Measurements from ENCODE around the gene MARK3. TPM values are rescaled to one million over a fixed set of nuclear protein-coding genes. Genes with fewer than 3 reads are reported as not detected.

Gene MARK3
- total RNA-seq, 2 experiments from 2014 or later = 76.0 to 84.2 TPM

DNA sequence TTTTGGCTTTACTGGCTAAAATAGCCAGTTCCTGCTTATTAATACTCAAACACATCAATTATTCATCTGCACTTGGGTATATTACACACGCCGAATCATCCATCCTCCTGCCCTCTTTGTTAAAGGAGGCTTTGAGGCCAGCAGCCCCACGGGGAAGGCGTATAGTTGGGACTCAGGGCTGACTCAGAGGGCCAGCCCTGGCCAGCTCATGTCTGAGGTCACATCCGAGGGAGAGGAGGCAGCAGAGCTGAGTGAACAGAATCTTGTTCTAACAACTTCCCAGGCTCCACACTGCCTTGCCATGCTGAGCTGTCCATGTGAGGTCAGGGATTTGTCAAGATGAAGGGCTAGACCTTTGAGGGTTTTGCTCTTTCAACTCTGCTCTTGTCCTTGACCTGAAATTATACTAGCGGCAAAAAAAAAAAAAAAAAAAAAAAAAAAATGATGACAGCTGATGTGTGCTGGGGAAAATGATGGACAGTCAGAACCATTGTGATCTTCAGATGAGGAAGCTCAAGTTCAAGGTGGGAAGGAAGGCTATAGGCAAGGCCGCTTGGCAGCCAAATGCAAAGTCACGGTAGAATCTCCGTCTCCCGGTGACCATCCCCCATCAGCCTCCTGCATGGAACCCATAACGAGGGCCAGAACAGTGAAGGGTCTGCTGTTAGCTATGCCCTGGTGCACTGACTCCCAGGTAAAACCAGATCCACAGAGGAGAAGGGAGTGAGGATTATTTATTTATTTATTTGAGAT, 12.5 kb upstream of the MARK3 start:
- Mint-ChIP-seq H3K36me3 (ENCODE audit: low read depth) (no peaks in the 10 kb centered on the region), H3K4me1 (peaks cover 5% of the 10 kb centered on the region), H3K9me3 (no peaks in the 10 kb centered on the region), H3K4me3 (no peak overlapping the region), H3K27ac (no peak overlapping the region), H3K27me3 (peaks cover 5% of the 10 kb centered on the region)
- DNase-seq = no peak
- POLR2A ChIA-PET = no interaction called here
- CTCF ChIA-PET = no interaction called here

- H3K36me3 Mint-ChIP-seq (ENCODE audit: low read depth) = no peaks in the 10 kb centered on the region
- H3K4me1 Mint-ChIP-seq = peaks cover 5% of the 10 kb centered on the region
- ChIA-PET CTCF (interaction anchor here (0.8 to 1.2 kb wide), 2 partner anchors 11 to 19 kb away, joined by 3 read pairs; no protein-coding TSS in a partner anchor), POLR2A (no interaction called here)
- no peak overlapping the region for H3K27ac Mint-ChIP-seq
- DNase-seq = no peak
- H3K4me3 Mint-ChIP-seq = no peak overlapping the region
- peaks cover 5% of the 10 kb centered on the region for H3K27me3 Mint-ChIP-seq
- H3K9me3 Mint-ChIP-seq = no peaks in the 10 kb centered on the region
Observed at GRCh38 chr14:103374121-103374520, 11.1 kb upstream of the MARK3 start.

GRCh38 chr14:103377522-103378037, 7.6 kb upstream of the MARK3 start:
- no peak for DNase-seq
- Mint-ChIP-seq H3K27me3 (peaks cover 11% of the 10 kb centered on the region), H3K9me3 (no peaks in the 10 kb centered on the region), H3K27ac (no peak overlapping the region), H3K4me3 (no peak overlapping the region), H3K36me3 (ENCODE audit: low read depth) (no peaks in the 10 kb centered on the region), H3K4me1 (peaks cover 10% of the 10 kb centered on the region)
- CTCF ChIA-PET = interaction anchor here (0.6 to 8.0 kb wide), 4 partner anchors 9 to 303 kb away, joined by 3 to 39 read pairs (median 4); no protein-coding TSS in a partner anchor
- POLR2A ChIA-PET = interaction anchor here (1.0 to 1.3 kb wide), 2 partner anchors 8 to 44 kb away, joined by 3 to 4 read pairs; partner anchors contain the start of genes EIF5 and MARK3

DNA sequence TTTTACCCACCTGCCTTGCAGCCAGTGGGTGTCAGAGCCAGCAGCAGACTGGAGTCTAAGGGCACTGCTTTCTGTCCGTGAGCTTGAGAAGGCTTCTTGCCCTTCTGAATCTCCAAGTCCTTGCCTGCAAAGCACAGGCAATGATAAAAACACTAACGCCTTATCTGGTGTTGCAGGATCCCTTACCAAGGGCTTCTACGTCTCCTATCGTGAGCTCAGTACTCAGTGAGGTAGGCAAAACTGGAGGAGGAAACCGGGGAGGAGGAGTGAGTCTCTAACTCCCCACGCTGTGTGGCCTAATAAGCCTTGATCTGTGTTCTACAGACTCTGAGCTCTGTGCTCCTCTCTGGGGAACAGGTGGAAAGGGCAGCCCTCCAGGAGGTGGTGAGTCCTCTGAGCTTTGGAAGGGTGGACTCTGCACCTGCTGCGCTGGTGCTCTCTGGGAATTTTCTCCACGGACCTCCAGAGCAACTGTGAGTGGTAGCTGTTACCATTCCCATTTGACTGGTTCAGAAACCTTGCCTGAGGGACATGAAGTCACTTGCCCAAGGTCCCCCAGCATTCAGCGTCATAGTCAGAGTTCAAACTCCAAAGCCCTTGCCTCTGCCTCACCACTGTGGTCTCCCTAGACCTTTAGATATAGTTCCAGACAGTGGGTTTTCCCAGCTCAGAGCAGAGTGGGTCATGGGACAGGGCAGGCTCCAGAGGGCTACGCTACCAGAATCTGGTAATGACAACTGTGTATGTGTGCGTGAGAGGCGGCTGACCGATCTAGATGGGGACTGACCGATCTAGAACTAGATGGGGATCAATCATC, 7.0 kb upstream of the MARK3 start:
- CTCF ChIA-PET = interaction anchor here (1.0 to 8.0 kb wide), 3 partner anchors 8 to 303 kb away, joined by 3 to 39 read pairs (median 4); no protein-coding TSS in a partner anchor

GRCh38 chr14:103380719-103381377, 4.4 kb upstream of the MARK3 start:
- DNase-seq = no peak
- H3K4me1 Mint-ChIP-seq = peaks cover 18% of the 10 kb centered on the region
- H3K9me3 Mint-ChIP-seq = no peaks in the 10 kb centered on the region
- peaks cover 11% of the 10 kb centered on the region for H3K27me3 Mint-ChIP-seq
- H3K27ac Mint-ChIP-seq = no peak overlapping the region
- H3K36me3 Mint-ChIP-seq (ENCODE audit: low read depth) = peaks cover under 1% of the 10 kb centered on the region
- H3K4me3 Mint-ChIP-seq = no peak overlapping the region
- CTCF ChIA-PET = interaction anchor here (2.0 to 8.0 kb wide), 2 partner anchors 10 to 13 kb away, joined by 11 to 39 read pairs; no protein-coding TSS in a partner anchor
- POLR2A ChIA-PET = no interaction called here

More for the DNA sequence above, 7.0 kb upstream of the MARK3 start:
- no peak overlapping the region for H3K4me3 Mint-ChIP-seq
- H3K27ac Mint-ChIP-seq = no peak overlapping the region
- POLR2A ChIA-PET = interaction anchor here (1.0 kb wide), 1 partner anchor 44 kb away, joined by 4 read pairs; the partner anchor contains the start of gene EIF5
- peaks cover 12% of the 10 kb centered on the region for H3K4me1 Mint-ChIP-seq
- DNase-seq = no peak
- H3K9me3 Mint-ChIP-seq = no peaks in the 10 kb centered on the region
- no peaks in the 10 kb centered on the region for H3K36me3 Mint-ChIP-seq (ENCODE audit: low read depth)
- peaks cover 12% of the 10 kb centered on the region for H3K27me3 Mint-ChIP-seq

GRCh38 chr14:103382376-103382775, 2.8 kb upstream of the MARK3 start:
- no peak overlapping the region for H3K27ac Mint-ChIP-seq
- no peak overlapping the region for H3K4me3 Mint-ChIP-seq
- peaks cover 7% of the 10 kb centered on the region for H3K36me3 Mint-ChIP-seq (ENCODE audit: low read depth)
- peaks cover 11% of the 10 kb centered on the region for H3K27me3 Mint-ChIP-seq
- H3K4me1 Mint-ChIP-seq = peaks cover 21% of the 10 kb centered on the region
- H3K9me3 Mint-ChIP-seq = no peaks in the 10 kb centered on the region
- no peak for DNase-seq
- POLR2A ChIA-PET = interaction anchor here (3.9 kb wide), 1 partner anchor 46 kb away, joined by 54 read pairs; the partner anchor contains the start of gene EIF5
- CTCF ChIA-PET = interaction anchor here (0.5 to 8.0 kb wide), 3 partner anchors 8 to 305 kb away, joined by 4 to 39 read pairs (median 11); no protein-coding TSS in a partner anchor

DNA sequence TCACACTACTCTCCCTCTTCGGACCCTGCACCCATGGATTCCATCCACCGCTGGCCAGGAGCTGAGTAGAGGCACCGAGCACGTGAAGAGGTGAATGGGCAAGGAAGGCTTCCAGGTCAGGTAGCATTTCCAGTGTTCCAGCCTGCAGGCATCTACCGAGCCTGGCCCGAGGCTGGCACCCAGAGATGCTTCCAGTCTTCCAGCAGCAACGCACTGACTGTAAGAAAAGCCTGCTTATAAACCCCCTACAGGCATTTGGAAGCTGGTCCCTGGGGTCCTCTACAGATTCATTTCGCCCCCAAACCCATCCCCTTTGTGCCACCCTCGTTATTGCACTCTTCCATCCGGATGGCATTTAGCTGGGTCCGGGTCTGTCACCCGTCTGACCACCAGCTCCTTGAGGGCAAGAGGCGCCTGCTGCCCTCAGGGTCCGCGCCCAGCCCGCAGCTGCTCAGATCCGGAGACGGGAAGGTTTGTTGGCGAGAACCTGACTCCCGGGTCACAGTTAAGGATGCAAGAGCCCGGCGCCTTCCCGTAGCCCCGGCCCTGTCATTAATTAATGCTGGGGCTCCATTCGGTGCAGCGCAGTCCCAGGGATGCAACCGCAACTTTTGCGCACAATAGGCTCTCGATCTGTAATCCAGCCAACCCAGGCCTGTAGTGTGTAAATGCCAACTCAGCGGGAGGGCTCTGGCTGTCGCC, 614 bp upstream of the MARK3 start:
- Mint-ChIP-seq H3K4me3 (peak overlapping the region; percentile 88), H3K27ac (peak overlapping the region; percentile 93), H3K27me3 (peaks cover 11% of the 10 kb centered on the region), H3K36me3 (ENCODE audit: low read depth) (peaks cover 10% of the 10 kb centered on the region), H3K4me1 (peaks cover 34% of the 10 kb centered on the region), H3K9me3 (no peaks in the 10 kb centered on the region)
- CTCF ChIA-PET = interaction anchor here (0.8 to 1.7 kb wide), 4 partner anchors 10 to 41 kb away, joined by 3 to 5 read pairs (median 3); no protein-coding TSS in a partner anchor
- POLR2A ChIA-PET = interaction anchor here (1.3 to 3.9 kb wide), 6 partner anchors 10 to 178 kb away, joined by 3 to 54 read pairs (median 4); partner anchors contain the start of genes BAG5, COA8 and EIF5
- DNase-seq = no peak

GRCh38 chr14:103385929-103386712, 906 bp downstream of the MARK3 start:
- ChIA-PET CTCF (interaction anchor here (0.8 to 1.9 kb wide), 5 partner anchors 9 to 281 kb away, joined by 3 to 8 read pairs (median 4); no protein-coding TSS in a partner anchor), POLR2A (interaction anchor here (0.7 to 3.9 kb wide), 11 partner anchors 8 to 176 kb away, joined by 3 to 54 read pairs (median 4); partner anchors contain the start of genes BAG5, COA8, EIF5 and TRMT61A)
- Mint-ChIP-seq H3K27me3 (peaks cover 7% of the 10 kb centered on the region), H3K4me3 (peak overlapping the region; percentile 97), H3K4me1 (peaks cover 41% of the 10 kb centered on the region), H3K27ac (peak overlapping the region; percentile 97), H3K9me3 (no peaks in the 10 kb centered on the region), H3K36me3 (ENCODE audit: low read depth) (peaks cover 10% of the 10 kb centered on the region)
- peak; percentile 50 for DNase-seq

- peaks cover 41% of the 10 kb centered on the region for H3K4me1 Mint-ChIP-seq
- CTCF ChIA-PET = interaction anchor here (0.8 to 1.9 kb wide), 6 partner anchors 10 to 282 kb away, joined by 3 to 8 read pairs (median 4); no protein-coding TSS in a partner anchor
Observed at GRCh38 chr14:103386713-103387329, 1.6 kb downstream of the MARK3 start.

GRCh38 chr14:103388664-103389063, 3.4 kb downstream of the MARK3 start:
- Mint-ChIP-seq H3K36me3 (ENCODE audit: low read depth) (peaks cover 10% of the 10 kb centered on the region), H3K27me3 (no peaks in the 10 kb centered on the region), H3K9me3 (no peaks in the 10 kb centered on the region), H3K4me3 (no peak overlapping the region), H3K4me1 (peaks cover 35% of the 10 kb centered on the region), H3K27ac (no peak overlapping the region)
- POLR2A ChIA-PET = interaction anchor here (2.6 kb wide), 1 partner anchor 54 kb away, joined by 13 read pairs; the partner anchor contains the start of gene EIF5
- DNase-seq = no peak
- CTCF ChIA-PET = interaction anchor here (1.9 kb wide), 1 partner anchor 8 kb away, joined by 5 read pairs; no protein-coding TSS in a partner anchor

More at GRCh38 chr14:103386713-103387329, 1.6 kb downstream of the MARK3 start:
- peak overlapping the region; percentile 97 for H3K27ac Mint-ChIP-seq
- H3K4me3 Mint-ChIP-seq = peak overlapping the region; percentile 97
- H3K27me3 Mint-ChIP-seq = peaks cover 3% of the 10 kb centered on the region
- H3K9me3 Mint-ChIP-seq = no peaks in the 10 kb centered on the region
- POLR2A ChIA-PET = interaction anchor here (0.7 to 2.6 kb wide), 5 partner anchors 15 to 142 kb away, joined by 3 to 13 read pairs (median 4); partner anchors contain the start of genes EIF5 and TRMT61A
- peaks cover 10% of the 10 kb centered on the region for H3K36me3 Mint-ChIP-seq (ENCODE audit: low read depth)
- no peak for DNase-seq

Data from activated CD4-positive, alpha-beta memory T cell treated with anti-CD3 and anti-CD28 coated beads, Interleukin-2, amount 10 ng/mL, durations not matched to agents 7 days and 5 days (primary cell).